NT2/D1 (cell line): ENCODE results near the gene TEPSIN.

Experiments
- SUZ12 ChIP-seq: IDR thresholded peaks from 2 replicates; pipeline ENCODE4 v1.6.1; 2011; ENCODE audit not compliant: insufficient read length, insufficient read depth; ENCODE audit errors: extremely low read depth
- YY1 ChIP-seq: IDR thresholded peaks from 2 replicates; pipeline ENCODE4 v1.6.1; 2011; ENCODE audit not compliant: insufficient read length, insufficient read depth
- ZNF274 ChIP-seq: IDR thresholded peaks from 2 replicates; pipeline ENCODE4 v1.6.1; 2011; ENCODE audit warnings: mild to moderate bottlenecking, low read depth, low read length

GRCh38 chr17:81252326-81252986 is 13.6 kb upstream of the TEPSIN start:
- TF ChIP-seq YY1 (no peak), ZNF274 (no peak), SUZ12 (no peak)
